Stimulated activated effector memory CD8-positive, alpha-beta T cell treated with anti-CD3 and anti-CD28 coated beads, Interleukin-12 subunit alpha, Interleukin-12 subunit beta, amount 100 ng/mL, for 72 hours (primary cell): ENCODE data around the gene PRODH2.
A peak's percentile ranks its signal among the peaks of the same experiment; 100 is the strongest.
"Not testable (repeated sequence)": the region's sequence is repeated elsewhere in the genome, so short reads cannot be mapped to it uniquely, and the experiment has no call there.

Source experiments
- ATAC-seq: fragments of 150-1000 bp; cut with Tn5 transposase; 2 replicates; pipeline ENCODE4 v1.10.0; 2021
- DNase-seq, 2 donors: peaks; one replicate each; pipeline ENCODE4 v3.0.0; 2021 to 2022; ENCODE audit warnings: low spot score in 2 of 2
- H3K27ac Mint-ChIP-seq: one replicate; pipeline ENCODE4 v1.8.0; 2022; ENCODE audit warnings: mild to moderate bottlenecking, mixed read lengths
- H3K36me3 Mint-ChIP-seq: one replicate; pipeline ENCODE4 v1.8.0; 2022; ENCODE audit warnings: mild to moderate bottlenecking, mixed read lengths
- H3K4me1 Mint-ChIP-seq: one replicate; pipeline ENCODE4 v1.8.0; 2022; ENCODE audit warnings: mixed read lengths
- H3K4me3 Mint-ChIP-seq: one replicate; pipeline ENCODE4 v1.8.0; 2022; ENCODE audit warnings: mild to moderate bottlenecking, mixed read lengths
- H3K9me3 Mint-ChIP-seq: one replicate; pipeline ENCODE4 v1.8.0; 2022; ENCODE audit warnings: mixed read lengths

Gene PRODH2

DNA sequence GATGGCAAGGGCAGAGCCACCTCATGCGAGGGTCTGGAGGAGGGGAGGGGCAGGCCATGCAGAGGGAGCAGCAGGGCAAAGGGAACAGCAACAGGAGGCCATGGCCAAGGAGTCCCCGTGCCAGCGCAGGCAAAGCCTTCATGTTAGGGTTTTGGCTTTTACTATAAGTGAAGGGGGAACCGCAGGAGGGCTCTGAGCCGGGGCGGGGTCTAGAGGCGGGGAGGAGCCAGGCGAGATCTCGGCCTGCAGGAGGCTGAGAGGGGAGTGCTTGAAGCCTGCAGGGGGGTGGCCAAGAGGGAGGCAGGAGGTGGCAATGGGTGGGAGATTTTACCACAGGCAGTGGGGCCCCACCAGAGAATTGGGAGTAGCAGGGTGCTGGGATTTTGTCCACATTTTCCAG is 31.0 kb downstream of the PRODH2 start:
- no peak overlapping the region for H3K4me3 Mint-ChIP-seq
- DNase-seq: no peak

GRCh38 chr19:35780717-35781116 is 31.9 kb downstream of the PRODH2 start:
- ATAC-seq (no peak), DNase-seq (no peak)
- Mint-ChIP-seq H3K36me3 (peaks cover 24% of the 10 kb centered on the region), H3K27ac (no peak overlapping the region), H3K4me1 (peaks cover 22% of the 10 kb centered on the region), H3K9me3 (no peaks in the 10 kb centered on the region), H3K4me3 (no peak overlapping the region)

More for the DNA sequence above, 31.0 kb downstream of the PRODH2 start:
- no peak overlapping the region for H3K27ac Mint-ChIP-seq
- H3K36me3 Mint-ChIP-seq: peaks cover 16% of the 10 kb centered on the region
- no peaks in the 10 kb centered on the region for H3K9me3 Mint-ChIP-seq
- peaks cover 13% of the 10 kb centered on the region for H3K4me1 Mint-ChIP-seq
- ATAC-seq: no peak

GRCh38 chr19:35780058-35780457 is 32.6 kb downstream of the PRODH2 start:
- no peak for DNase-seq

DNA sequence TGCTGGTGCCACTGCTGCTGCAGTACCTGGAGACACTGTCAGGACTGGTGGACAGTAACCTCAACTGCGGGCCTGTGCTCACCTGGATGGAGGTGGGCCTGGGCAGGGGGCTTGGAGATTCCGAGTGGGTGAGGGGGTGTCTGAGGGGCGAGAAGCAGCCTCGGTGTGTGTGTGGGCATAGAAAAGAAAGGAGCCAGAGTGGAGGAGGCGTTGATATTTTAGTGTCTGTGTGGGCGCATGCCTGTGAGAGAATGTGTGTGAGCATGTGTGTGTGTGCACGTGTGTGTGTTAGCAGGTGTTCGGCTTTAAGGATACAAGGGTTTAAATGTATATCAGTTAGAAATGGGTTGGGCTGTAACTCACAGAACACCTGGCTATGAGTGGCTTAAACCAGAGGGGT is 33.6 kb downstream of the PRODH2 start:
- Mint-ChIP-seq H3K9me3 (no peaks in the 10 kb centered on the region), H3K36me3 (peaks cover 30% of the 10 kb centered on the region), H3K4me3 (no peak overlapping the region), H3K4me1 (peaks cover 33% of the 10 kb centered on the region), H3K27ac (peak overlapping the region; percentile 40)
- ATAC-seq (no peak), DNase-seq (no peak)

More at GRCh38 chr19:35780058-35780457, 32.6 kb downstream of the PRODH2 start:
- peaks cover 26% of the 10 kb centered on the region for H3K36me3 Mint-ChIP-seq
- peaks cover 23% of the 10 kb centered on the region for H3K4me1 Mint-ChIP-seq
- H3K4me3 Mint-ChIP-seq: no peak overlapping the region
- H3K9me3 Mint-ChIP-seq: no peaks in the 10 kb centered on the region
- H3K27ac Mint-ChIP-seq: no peak overlapping the region
- no peak for ATAC-seq

DNA sequence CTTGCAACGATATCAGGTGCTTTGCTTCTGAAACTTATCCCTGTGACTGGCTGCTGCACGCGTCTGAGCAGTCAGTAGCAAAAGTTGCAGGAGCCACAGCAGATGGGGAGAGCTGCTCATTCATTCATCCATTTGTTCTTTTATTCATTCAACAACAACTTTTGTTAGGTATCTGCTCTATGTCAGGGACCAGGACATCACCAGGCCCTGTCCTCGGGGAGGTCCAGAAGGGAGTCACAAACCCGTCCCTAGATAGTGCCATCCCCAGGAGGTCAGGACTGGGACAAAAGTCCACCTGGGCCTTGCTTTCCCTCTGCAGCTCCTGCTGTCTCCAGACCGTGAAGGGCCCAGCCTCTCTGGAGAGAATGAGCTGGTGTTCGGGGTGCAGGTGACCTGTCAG is 34.7 kb downstream of the PRODH2 start:
- Mint-ChIP-seq H3K36me3 (peaks cover 30% of the 10 kb centered on the region), H3K4me1 (peaks cover 25% of the 10 kb centered on the region), H3K9me3 (no peaks in the 10 kb centered on the region), H3K27ac (no peak overlapping the region), H3K4me3 (no peak overlapping the region)
- ATAC-seq (no peak), DNase-seq (no peak)

- ATAC-seq: no peak
- peaks cover 30% of the 10 kb centered on the region for H3K36me3 Mint-ChIP-seq
- no peaks in the 10 kb centered on the region for H3K9me3 Mint-ChIP-seq
- H3K4me3 Mint-ChIP-seq: peak overlapping the region; percentile 82
- DNase-seq: no peak
- H3K27ac Mint-ChIP-seq: peak overlapping the region; percentile 80
- H3K4me1 Mint-ChIP-seq: peaks cover 25% of the 10 kb centered on the region
These were observed 35.4 kb downstream of the PRODH2 start for GRCh38 chr19:35777086-35777841.

- H3K4me1 Mint-ChIP-seq: peaks cover 25% of the 10 kb centered on the region
- H3K27ac Mint-ChIP-seq: peak overlapping the region; percentile 80
- DNase-seq (no peak), ATAC-seq (no peak)
- H3K9me3 Mint-ChIP-seq: no peaks in the 10 kb centered on the region
- peak overlapping the region; percentile 82 for H3K4me3 Mint-ChIP-seq
- H3K36me3 Mint-ChIP-seq: peaks cover 24% of the 10 kb centered on the region
These were observed 36.4 kb downstream of the PRODH2 start for GRCh38 chr19:35776102-35776788.

DNA sequence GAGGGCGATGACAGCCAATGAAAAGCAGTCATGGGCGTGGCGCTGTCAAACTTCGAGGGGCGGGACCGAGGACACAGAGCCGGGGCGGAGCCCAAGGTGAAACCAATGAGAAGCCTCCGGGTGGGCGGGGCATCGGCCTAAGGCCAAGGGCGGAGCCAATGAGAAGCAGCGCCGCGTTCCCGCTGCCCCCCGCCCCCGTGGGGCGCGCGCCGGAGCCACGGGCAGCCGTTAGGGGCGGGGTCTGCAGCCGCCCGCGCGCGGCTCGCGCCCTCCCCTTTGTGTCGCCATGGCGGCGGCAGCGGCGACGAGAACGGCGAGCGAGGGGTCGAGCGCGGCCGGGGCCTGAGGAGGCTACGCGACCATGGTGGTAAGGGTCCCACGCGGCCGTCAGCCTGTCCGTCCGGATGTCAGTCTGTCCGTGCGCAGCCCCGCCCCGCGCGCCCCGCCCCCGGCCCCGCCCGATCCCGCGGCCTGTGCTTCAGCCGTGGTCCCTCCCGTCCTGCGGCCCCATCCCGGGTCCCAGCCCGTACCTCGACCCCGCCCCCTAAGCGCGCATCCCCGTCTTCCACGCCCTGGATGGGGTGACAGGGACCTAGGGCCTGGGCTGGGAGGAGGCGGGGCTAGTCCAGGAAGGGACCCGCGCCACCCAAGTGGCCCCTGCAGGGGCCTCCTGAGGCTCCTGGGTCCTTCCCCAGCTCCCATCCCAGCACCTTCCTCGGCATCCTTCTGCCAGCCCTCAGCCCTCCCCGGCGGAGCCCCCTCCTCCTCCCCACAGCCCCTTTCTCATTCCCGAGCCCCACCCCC is 37.1 kb downstream of the PRODH2 start, which contains the start of gene ARHGAP33:
TSS of gene ARHGAP33 (plus strand) at position 267 of the 804 bp plus-strand sequence. CDS start at position 362, 95 bp downstream.
- H3K9me3 Mint-ChIP-seq: no peaks in the 10 kb centered on the region
- peak within 1 kb of the TSS; percentile 80 for H3K27ac Mint-ChIP-seq
- peak; percentile 98 to 99 for DNase-seq
- H3K4me3 Mint-ChIP-seq: peak within 1 kb of the TSS; percentile 82
- peaks cover 23% of the 10 kb centered on the region for H3K36me3 Mint-ChIP-seq
- peak; percentile 95 for ATAC-seq
- peaks cover 25% of the 10 kb centered on the region for H3K4me1 Mint-ChIP-seq

GRCh38 chr19:35775046-35775297 is 37.7 kb downstream of the PRODH2 start:
- peak; percentile 4 for ATAC-seq
- H3K4me1 Mint-ChIP-seq: peaks cover 25% of the 10 kb centered on the region
- peak overlapping the region; percentile 82 for H3K4me3 Mint-ChIP-seq
- H3K9me3 Mint-ChIP-seq: no peaks in the 10 kb centered on the region
- DNase-seq: no peak
- no peak overlapping the region for H3K27ac Mint-ChIP-seq
- peaks cover 24% of the 10 kb centered on the region for H3K36me3 Mint-ChIP-seq

GRCh38 chr19:35774274-35775045 is 38.2 kb downstream of the PRODH2 start:
- H3K9me3 Mint-ChIP-seq: no peaks in the 10 kb centered on the region
- peaks cover 24% of the 10 kb centered on the region for H3K36me3 Mint-ChIP-seq
- ATAC-seq: no peak
- H3K27ac Mint-ChIP-seq: no peak overlapping the region
- H3K4me3 Mint-ChIP-seq: peak overlapping the region; percentile 82
- H3K4me1 Mint-ChIP-seq: peaks cover 25% of the 10 kb centered on the region
- DNase-seq: no peak

- no peaks in the 10 kb centered on the region for H3K9me3 Mint-ChIP-seq
- no peak overlapping the region for H3K4me3 Mint-ChIP-seq
- H3K4me1 Mint-ChIP-seq: peaks cover 25% of the 10 kb centered on the region
- peaks cover 33% of the 10 kb centered on the region for H3K36me3 Mint-ChIP-seq
- H3K27ac Mint-ChIP-seq: no peak overlapping the region
- DNase-seq: no peak
- ATAC-seq: no peak
These were observed 39.4 kb downstream of the PRODH2 start for GRCh38 chr19:35773020-35773806.

GRCh38 chr19:35772362-35772761 is 40.3 kb downstream of the PRODH2 start:
- not testable (repeated sequence) for H3K27ac Mint-ChIP-seq, H3K4me3 Mint-ChIP-seq, ATAC-seq, H3K9me3 Mint-ChIP-seq, DNase-seq
- H3K36me3 Mint-ChIP-seq: peaks cover 33% of the 10 kb centered on the region
- peaks cover 25% of the 10 kb centered on the region for H3K4me1 Mint-ChIP-seq

- H3K27ac Mint-ChIP-seq: peak overlapping the region; percentile 58
- H3K36me3 Mint-ChIP-seq: peaks cover 44% of the 10 kb centered on the region
These were observed 44.6 kb downstream of the PRODH2 start for GRCh38 chr19:35768082-35768421.

GRCh38 chr19:35767288-35768081 is 45.2 kb downstream of the PRODH2 start:
- Mint-ChIP-seq H3K4me3 (no peak overlapping the region), H3K9me3 (no peaks in the 10 kb centered on the region), H3K4me1 (no peaks in the 10 kb centered on the region), H3K27ac (no peak overlapping the region), H3K36me3 (peaks cover 50% of the 10 kb centered on the region)
- peak; percentile 21 for ATAC-seq
- DNase-seq: no peak

More at GRCh38 chr19:35768082-35768421, 44.6 kb downstream of the PRODH2 start:
- DNase-seq (no peak), ATAC-seq (no peak)
- Mint-ChIP-seq H3K9me3 (no peaks in the 10 kb centered on the region), H3K4me3 (no peak overlapping the region), H3K4me1 (no peaks in the 10 kb centered on the region)
